SK-MEL-5 (cell line): ENCODE results near the gene SLC5A1. TPM values are rescaled to one million over a fixed set of nuclear protein-coding genes. Genes with fewer than 3 reads are reported as not detected.
A peak's percentile ranks its signal among the peaks of the same experiment; 100 is the strongest.

Experiments used
- DNase-seq: peaks from one replicate; pipeline ENCODE4 v3.0.0-alpha.2; 2016; ENCODE audit warnings: low read depth, low spot score
- in situ Hi-C: cut with HindIII; loops from 2 replicates; pipeline ENCODE4 v1.10.0; 2016; ENCODE audit warnings: low sequenced_read_pairs, high pct_unique_total_duplicates, low pct_unique_long_range_greater_than_20kb
- total RNA-seq: library from RNA; depleted of rRNA; stranded (reverse); fragments of >200 nt; shearing (Covaris generic); gene quantifications from 2 replicates; pipeline ENCODE4 v1.2.3, GENCODE V29; 2014

SLC5A1 gene
- total RNA-seq, 1 experiment from 2014 or later: 0.24 TPM

DNA sequence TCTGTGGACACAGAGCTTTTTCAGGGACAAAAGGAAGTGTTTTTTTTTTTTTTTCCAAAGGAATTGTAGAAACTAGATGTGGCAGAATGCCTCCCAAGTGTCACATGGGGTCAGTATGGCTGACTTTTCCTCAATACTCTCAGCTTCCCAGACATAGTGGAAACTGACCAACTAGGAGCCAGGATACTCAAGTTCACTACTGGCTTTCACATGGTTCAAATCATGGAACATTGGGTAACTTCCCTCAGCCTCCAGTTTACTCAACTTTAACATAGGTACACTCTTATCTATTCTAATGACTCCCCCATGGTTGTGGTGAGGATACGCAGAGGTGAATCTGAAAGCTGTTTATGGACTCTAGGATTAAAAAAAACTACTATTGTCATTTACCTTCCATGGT lies 1.4 kb downstream of the SLC5A1 start:
- in situ Hi-C loops: no loop called here
- peak; percentile 14 for DNase-seq

DNA sequence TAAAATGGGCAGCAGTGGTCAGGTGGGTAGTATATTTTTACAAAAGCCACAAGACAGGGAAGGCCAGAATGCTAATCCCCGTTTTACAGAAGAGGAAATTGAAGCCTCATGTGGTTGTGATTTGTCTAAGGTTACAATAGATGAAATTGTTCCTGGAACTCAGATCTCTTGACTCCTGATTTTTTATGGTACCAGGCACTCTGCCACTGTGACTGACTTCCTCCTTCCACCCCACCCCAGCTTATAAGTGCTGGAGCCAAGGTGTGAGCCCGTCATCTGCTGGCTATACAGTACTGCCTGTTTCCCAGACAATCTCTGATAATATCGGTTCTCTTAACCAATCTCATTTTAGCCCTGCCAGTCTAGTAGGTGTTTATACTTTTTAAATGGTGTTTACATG lies 1.9 kb downstream of the SLC5A1 start:
- DNase-seq: peak; percentile 69
- in situ Hi-C loops: no loop called here

DNA sequence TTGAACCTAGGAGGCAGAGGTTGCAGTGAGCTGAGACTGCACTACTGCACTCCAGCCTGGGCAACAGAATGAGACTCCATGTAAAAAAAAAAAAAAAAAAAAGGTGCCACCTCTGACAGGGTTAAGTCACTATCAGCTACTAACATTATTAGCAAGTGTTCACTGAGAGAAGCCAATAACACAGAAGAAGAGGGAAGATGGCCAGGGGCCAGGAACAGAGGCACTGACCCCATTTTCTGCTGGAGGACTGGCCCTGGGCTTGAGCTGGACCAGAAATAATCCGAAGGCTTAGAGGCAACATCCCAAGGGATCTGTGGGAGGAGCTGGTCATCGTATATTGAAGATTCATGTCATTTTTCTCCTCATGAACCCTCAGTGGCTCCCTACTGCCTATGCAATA lies 5.0 kb downstream of the SLC5A1 start:
- in situ Hi-C loops: no loop called here
- no peak for DNase-seq

DNA sequence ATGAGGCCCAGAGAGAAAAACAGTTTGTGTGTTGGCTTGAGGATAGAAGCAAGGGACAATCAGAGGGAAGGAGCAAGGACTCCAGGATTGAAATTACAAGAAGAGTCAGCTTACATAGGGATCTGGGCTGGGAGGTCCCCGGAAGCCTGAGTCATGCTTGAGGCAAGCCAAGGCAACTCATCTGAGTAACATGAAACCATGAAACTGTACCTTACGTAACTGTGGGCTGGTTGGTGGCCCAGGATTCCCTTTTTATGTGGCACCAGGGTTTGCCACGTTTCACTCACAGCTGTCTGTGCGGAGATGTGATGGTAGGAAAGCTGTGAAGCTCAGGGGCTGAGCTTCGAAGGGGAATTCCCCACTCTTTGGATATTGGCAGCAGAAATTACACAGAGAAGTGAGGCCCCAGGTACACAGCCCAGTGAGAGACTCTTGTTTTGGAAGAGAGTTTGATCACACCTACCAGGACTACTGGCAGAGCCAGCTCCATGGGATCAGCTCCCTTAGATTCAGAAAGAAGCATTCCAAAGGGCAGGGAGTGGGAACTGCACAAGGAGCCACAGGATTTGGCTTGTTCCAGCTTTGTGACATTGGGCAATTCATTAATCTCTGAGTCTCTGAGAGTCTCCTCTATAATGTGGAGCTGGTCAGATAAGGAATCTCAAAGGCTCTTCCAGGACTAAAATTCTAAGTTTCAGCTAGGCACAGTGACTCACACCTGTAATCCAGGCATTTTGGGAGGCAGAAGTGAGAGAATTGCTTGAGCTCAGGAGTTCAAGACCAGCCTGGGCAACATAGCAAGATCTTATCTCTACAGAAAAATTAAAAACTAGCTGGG lies 7.8 kb downstream of the SLC5A1 start:
- in situ Hi-C loops: no loop called here
- DNase-seq: peak; percentile 53

DNA sequence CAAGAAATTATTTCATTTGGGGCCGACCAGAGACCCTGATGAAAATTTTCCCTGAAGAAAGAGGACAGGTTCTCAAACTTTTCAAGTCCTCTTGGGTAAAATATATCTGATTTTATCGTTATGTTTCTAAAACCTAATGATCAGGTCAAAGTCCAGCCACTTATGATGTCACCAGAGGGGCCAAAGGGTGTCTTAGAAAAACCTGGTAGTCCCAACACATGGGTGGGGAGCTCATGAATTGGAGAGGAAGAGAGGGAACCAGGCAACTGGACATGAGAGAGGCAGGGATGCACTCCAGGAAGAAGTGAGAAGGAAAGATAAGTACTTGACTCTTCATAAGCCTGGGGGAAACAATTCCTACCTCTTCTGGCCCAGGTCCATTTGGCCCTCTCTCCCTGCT lies 9.2 kb downstream of the SLC5A1 start:
- DNase-seq: no peak
- in situ Hi-C loops: no loop called here

DNA sequence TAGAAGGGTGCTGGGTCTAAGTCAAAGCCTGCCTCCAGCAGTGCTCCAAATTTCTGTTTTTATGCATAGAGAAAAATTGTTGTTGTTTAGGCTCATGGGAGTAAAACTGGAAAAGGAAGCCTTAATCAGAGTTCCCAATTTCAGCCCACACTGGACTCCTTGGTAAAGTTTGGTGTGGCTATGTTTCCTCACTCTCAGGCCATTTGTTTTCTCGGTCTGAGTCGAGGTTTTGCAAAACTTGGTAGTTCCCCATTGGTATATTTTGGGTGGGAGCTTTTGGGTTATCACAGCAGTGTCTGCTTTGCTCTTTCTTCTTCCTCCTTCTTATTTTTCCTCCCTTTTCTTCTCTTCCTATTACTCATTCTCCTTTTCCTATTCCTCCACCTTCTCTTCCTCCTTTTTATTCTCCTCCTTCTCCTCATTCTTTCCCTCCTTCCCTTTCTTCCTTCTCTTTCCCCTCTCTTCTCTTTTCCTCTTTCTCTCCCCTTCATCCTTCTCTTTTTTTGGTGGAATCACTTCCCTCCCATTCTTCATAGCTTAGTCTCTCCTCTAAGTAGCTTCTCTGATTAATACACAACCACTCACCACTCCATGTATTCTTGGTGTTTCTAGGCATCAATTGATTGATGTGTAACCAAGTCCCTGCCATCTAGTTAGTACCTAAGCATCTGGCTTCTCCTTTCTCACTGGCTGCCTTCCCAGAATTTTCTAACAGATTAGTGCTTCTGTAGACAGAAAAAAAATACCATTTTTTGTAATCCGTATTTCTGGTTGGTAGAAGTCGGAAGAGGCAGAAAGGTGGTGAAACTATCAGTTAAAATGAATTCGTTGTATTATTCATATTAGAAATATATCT lies 10.1 kb downstream of the SLC5A1 start:
- DNase-seq: no peak
- in situ Hi-C loops: no loop called here

DNA sequence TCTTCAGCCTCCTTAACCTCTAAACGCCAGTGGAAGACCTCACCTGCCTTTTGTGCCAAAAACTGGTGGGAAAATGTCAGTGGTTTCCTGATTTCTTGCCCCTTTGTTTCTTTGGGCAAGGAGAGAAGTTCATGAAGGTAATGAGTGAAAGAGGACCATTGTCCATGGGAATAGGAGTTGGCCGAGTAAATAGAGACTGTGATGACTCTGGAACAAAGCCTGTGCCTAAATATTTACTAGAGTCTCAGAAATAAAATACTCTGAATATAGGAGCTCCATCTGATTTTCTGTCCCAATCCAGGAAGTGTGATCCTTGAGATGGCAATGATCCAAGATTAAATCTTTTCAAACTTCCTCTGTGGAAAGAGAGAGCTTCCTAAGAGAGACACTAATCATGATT lies 12.0 kb downstream of the SLC5A1 start:
- in situ Hi-C loops: no loop called here
- DNase-seq: no peak

DNA sequence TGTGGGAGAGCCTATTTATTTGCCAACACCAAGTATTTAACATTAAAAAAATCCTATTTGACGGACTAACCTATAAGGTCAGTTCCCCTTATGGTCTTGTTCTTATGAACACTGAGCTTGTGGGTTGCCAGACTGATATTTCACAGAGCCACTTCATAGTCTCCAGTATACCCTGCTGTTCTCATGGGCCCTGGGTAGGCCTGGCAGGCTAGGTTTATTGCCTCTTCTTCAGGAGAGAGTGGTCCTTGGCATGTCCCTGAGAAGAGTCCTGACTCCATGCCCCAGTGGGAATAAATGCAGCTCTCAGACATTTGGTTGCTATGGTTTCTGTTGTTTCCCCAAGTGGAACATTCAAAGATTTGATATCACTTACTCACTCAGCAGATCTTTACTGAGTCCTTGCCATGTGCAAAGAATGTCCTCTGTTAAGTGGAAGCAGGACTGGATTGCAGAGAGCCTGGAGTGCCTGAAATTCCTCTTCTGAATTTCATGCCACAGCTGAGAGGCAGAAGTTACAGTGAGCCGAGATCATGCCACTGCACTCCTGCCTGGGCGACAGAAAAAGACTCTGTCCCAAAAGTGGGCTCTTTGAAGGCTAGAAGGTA lies 15.7 kb downstream of the SLC5A1 start:
- in situ Hi-C loops: no loop called here
- DNase-seq: no peak

DNA sequence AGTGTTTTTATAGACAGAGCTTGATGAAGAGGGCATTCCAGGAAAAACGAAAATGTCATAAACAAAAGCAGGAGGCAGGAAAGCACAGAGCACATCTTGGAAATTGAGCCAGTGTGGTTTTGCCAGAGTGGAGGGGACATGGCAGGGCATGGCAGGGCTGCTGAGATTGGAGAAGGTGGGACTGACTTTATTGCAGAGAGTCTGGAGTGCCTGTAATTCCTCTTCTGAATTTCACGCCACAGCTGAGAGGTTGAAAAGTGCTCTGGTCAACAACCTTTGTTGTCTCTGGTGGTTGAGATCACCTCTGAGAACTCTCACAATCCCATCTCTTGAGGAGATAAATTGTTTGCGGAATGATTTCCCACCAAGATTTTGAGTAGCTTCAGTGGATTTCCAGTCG lies 16.4 kb downstream of the SLC5A1 start:
- DNase-seq: no peak
- in situ Hi-C loops: no loop called here

DNA sequence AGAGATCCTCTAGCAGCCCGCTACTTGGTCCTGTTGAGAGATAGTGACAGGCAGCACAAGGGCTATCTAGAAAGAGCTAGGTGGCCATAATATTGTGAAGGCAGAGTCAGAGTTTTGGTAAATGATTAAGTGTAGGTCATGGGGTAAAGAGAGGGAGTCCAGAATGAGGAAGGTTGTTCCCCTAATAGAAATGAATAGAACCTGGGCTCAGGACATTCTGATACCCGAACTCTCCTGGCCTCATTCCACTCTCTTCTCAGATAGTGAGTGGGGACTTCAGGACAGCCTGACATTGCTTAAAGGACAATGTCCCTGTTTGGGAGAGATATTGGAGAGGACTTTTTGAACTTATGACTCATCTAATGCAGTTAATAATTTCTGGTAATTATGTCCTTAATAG lies 20.6 kb downstream of the SLC5A1 start:
- DNase-seq: no peak
- in situ Hi-C loops: no loop called here

DNA sequence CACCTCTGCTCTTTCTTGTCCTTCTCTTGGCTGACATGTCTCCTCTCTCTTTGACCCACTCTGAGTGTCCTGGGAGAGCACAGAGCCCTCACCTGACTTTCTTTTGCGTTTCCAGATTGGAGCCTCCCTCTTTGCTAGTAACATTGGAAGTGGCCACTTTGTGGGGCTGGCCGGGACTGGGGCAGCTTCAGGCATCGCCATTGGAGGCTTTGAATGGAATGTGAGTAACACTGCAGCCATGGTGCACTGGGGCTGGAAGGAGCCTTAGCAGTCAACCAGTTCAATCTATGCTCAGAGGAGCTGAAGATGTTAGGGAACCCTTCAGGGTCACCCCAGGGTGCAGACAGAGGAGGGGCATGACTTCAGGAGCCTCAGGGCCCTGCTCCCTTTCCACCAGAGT lies 23.8 kb downstream of the SLC5A1 start:
- in situ Hi-C loops: no loop called here
- no peak for DNase-seq

DNA sequence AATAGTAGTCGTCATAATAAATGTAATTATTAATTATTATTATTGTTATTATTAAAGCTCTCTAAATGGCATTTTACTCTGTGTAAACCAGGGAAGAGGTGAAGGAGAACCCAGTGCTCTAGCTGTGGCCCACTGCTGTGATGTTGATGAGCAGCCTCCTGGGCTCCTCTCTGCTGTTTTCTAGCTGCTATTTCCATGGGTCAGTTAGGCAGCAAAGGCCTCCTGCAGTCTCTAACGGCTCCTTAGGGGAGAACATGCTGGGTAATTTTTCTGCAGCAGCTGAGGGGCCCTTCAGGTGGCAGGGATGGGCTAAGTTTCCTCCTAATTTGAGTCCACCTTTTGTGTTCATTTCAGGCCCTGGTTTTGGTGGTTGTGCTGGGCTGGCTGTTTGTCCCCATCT lies 24.6 kb downstream of the SLC5A1 start:
- DNase-seq: no peak
- in situ Hi-C loops: no loop called here

DNA sequence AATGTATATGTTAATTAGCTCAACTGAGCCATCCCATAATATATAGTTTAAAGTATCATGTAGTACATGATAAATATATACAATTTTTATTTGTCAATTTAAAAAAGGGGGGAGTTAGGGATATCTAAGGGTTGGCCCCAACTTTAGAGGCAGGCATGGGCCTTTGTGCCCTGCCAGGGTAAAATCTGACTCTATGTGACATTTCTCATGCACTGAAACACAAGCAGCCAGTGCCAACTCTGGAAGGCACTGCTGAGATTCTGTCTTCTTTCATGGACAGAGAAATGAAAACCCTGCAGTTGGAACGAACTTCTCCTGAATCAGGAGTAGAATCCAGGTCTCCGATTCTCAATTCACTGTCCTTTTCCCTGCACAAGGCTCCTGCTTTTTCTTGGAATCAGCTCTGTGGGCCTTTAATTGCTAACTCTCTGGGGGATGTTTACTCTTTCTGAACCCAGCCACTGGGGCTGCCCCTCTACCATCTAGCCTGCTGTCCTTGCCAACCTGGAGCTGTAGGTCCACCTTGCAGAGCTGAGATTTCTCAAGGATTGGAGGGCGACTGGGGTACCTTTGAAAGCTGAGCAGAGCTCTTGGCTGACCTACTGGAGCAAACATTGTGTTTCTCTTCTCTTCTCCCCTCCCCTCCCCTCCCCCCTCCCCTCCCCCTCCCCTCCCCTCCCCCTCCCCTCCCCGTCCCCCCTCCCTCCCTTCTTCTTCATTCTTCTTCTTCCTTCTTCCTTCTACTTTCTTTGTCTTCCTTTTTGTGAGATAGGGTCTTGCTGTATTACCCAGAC lies 26.7 kb downstream of the SLC5A1 start:
- DNase-seq: no peak
- in situ Hi-C loops: no loop called here

DNA sequence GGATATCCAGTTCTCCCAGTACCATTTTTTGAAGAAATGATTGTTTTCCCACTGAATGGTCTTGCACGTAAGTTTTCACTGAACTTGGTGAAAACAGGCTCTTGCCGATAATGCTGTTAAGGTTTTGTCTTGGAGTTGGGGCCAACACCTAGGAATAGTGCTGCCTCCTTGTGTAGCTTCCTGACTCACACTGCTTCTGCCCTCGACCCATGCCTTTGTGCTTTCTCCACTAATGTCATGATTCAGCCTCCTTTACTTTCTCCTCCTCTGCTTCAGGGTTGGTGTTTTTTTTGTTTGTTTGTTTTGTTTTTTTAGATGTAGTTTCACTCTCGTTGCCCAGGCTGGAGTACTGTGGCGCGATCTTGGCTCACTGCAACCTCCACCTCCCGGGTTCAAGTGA lies 30.2 kb downstream of the SLC5A1 start:
- no peak for DNase-seq
- in situ Hi-C loops: no loop called here

DNA sequence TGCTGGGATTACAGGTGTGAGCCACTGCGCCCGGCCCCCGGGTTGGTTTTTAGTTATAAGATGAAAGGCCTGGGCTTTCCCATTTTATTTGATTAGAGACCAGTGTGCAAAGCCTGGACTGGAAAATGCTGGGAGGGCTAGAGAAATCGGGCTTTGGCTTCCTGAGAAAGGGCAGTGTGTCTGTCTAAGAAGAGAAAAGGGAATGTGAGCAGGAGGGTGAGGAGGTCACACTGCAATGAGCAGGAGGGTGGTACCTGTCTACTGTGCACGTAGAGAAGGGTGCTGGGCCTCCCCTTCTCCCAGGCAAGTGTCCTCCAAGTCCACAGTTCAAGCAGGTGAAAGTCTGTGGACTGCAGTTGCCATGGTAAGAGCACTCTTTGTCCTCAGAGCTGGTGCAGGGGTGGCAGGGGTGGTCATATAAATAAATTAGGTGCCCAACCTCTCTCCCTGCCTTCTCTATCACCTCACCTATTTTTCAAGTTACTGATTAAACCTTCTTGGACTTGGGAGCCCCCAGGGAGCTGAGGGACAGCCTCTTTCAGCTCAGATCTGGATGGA lies 30.8 kb downstream of the SLC5A1 start:
- in situ Hi-C loops: no loop called here
- no peak for DNase-seq

DNA sequence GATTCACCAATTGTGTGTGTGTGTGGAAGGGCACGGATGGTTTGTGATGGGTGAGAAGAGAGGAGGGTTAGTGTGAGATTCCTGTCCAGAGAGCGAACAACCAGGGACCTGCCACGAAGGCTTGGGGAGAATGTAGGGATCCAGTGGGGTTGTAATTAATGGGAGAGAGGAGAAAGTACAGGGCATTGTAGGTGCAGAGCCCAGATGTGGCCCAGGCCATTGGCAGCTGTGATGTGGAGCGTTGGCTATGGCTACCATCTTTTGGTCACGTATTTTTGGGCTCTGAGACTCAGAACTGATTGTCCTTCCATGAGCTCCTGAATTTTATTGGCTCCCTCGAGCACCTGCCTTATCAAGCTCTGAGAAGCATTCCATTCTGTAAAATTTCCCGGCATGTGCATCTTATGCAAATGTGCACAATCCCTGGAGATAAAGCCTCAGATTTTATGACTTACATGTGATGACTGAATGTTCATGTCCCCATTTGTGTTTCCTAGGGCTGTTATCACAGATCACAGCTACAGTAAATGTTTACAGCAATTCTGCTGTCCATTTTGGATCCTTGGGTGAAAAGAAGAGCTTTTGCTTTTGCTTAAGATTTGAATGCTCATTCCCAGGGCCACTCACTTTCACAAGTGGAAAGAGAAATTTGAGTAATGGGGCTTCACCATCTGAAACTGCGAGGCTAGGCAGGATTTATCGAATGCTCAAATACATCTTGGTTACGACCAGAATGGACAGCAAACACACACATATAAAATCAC lies 33.1 kb downstream of the SLC5A1 start:
- no peak for DNase-seq
- in situ Hi-C loops: no loop called here

DNA sequence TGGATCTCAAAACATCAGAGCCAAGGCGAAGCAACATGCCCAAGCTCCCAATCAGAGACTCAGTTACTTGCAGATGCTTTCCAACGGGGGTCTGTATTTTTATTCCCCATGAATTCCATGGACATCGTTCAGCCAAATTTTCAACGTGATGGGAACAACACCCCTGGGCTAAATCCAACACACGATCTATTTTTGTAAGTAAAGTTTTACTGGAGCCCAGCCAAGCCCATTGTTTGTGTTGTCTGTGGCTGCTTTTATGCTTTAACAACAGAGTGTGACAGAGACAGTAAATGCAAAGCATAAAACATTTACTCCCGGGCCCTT lies 33.7 kb downstream of the SLC5A1 start:
- DNase-seq: no peak
- in situ Hi-C loops: no loop called here
